ENCODE data around the gene MND1. TPM values are rescaled to one million over a fixed set of nuclear protein-coding genes. Genes with fewer than 3 reads are reported as not detected.

The MND1 gene
- total and polyA plus RNA-seq, 10 donors = 0.76 to 10.9 (median 2.3) TPM

GRCh38 chr4:153345012-153345981 is 809 bp downstream of the MND1 start:
- TF ChIP-seq POLR2A (IDR thresholded peaks at IDR 0.05) (no peak), CTCF (IDR thresholded peaks at IDR 0.05 in 8 of 11, conservative IDR thresholded peaks at IDR 0.05 in 3 of 11) (no peak), POLR2AphosphoS5 (IDR thresholded peaks at IDR 0.05) (no peak)
- H3K4me3 ChIP-seq = peak overlapping the region; percentile 75 to 99 (median 96)
- peak overlapping the region in 5 of 8 donors; percentile 13 to 49 (median 31) for H3K27ac ChIP-seq
- no peaks in the 10 kb centered on the region for H3K27me3 ChIP-seq (replicated peaks in 1 of 7)
- H3K36me3 ChIP-seq = no peaks in the 10 kb centered on the region
- peaks cover 7 to 47% (median 28%) of the 10 kb centered on the region in 6 donors for H3K4me1 ChIP-seq
- intact Hi-C loops (cut with DNase I; ENCODE audit: low total_unique reads) = loop anchor here (2.0 to 10.0 kb wide), 2 partner anchors 232 to 400 kb away; no protein-coding TSS in a partner anchor
- no peaks in the 10 kb centered on the region for H3K9me3 ChIP-seq
- 0 to 2% (median 1%) methylated on average over 38 to 44 of the region's 44 CpGs for WGBS, 5 donors
- peak; percentile 79 for DNase-seq

DNA sequence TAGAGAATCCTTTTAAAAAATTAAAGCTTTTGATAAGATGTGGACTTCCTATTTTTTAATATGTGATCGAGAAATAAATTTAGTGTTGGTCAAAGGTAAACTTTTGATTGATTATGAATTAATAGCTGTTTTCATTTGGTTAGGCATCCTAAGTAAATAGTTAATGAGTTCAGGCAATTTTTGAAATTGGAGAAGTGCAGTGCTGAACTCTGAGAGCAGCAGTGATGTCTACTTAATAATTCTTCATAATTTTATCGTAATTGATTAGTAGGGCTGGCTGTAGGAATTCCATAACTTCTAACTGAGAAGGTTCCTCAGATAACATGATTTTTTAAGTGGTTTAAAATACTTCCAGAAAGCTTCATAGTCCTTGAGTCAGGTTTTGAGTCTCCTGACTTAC is 1.5 kb downstream of the MND1 start:
- Histone ChIP-seq H3K9me3 (no peaks in the 10 kb centered on the region), H3K4me3 (peak overlapping the region in 2 of 8 donors; percentile 94 to 97), H3K27me3 (replicated peaks in 1 of 7) (no peaks in the 10 kb centered on the region), H3K4me1 (peaks cover 7 to 47% (median 28%) of the 10 kb centered on the region in 6 donors), H3K36me3 (no peaks in the 10 kb centered on the region), H3K27ac (peak overlapping the region in 1 of 8 donors; percentile 36)
- WGBS, 5 donors = 53 to 71% (median 63%) methylated on average over 2 of the region's 2 CpGs
- TF ChIP-seq CTCF (IDR thresholded peaks at IDR 0.05 in 8 of 11, conservative IDR thresholded peaks at IDR 0.05 in 3 of 11) (no peak), POLR2A (IDR thresholded peaks at IDR 0.05) (no peak), POLR2AphosphoS5 (IDR thresholded peaks at IDR 0.05) (no peak)
- intact Hi-C loops (cut with DNase I; ENCODE audit: low total_unique reads) = loop anchor here (10.0 kb wide), 1 partner anchor 399 kb away; no protein-coding TSS in a partner anchor
- DNase-seq = no peak

DNA sequence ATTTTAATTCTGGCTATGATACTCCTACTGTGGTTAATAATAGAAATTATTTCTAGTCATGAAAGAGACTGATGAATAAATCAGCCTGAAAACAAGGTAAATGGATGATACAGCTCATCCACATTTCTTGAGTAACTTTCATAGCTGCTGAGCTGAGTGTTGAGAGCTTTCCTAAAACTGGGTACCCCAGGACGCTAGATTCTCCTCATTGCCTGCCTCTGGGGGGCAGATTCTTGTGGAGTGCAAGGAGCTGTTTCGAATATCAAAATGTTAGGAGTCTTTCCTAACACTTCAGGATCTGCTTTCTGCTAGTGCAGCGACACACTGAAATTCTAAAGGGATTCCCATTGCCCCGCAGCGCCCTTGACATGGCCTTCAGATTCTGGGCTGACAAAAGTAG is 2.1 kb downstream of the MND1 start:
- peaks cover 7 to 43% (median 25%) of the 10 kb centered on the region in 6 donors for H3K4me1 ChIP-seq
- TF ChIP-seq CTCF (IDR thresholded peaks at IDR 0.05 in 8 of 11, conservative IDR thresholded peaks at IDR 0.05 in 3 of 11) (no peak), POLR2A (IDR thresholded peaks at IDR 0.05) (no peak)
- intact Hi-C loops (cut with DNase I; ENCODE audit: low total_unique reads) = loop anchor here (10.0 kb wide), 1 partner anchor 398 kb away; no protein-coding TSS in a partner anchor
- H3K36me3 ChIP-seq = no peaks in the 10 kb centered on the region
- DNase-seq = no peak
- no peaks in the 10 kb centered on the region for H3K27me3 ChIP-seq (replicated peaks in 1 of 7)
- H3K4me3 ChIP-seq = no peak overlapping the region
- H3K27ac ChIP-seq = no peak overlapping the region
- WGBS, 5 donors = 79 to 84% (median 82%) methylated on average over 5 of the region's 5 CpGs
- no peaks in the 10 kb centered on the region for H3K9me3 ChIP-seq

DNA sequence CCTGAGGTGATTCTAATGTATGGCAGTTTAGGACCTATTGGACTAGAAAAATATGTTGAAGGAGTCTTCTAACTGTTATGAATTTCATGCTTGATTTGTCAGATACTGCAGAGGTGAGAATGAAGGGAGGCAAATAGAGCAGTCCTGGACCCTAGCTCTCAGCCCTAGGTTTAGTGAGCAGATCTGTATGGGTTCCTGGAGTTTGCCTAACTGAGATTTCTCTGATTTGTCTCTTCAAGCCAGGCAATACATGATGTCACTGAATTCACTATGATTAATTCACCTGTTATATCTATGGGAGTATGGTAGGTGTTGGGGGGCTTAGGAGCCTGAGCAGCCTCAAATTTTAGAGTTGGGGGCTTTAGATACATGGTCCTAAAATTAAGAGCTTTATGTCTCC is 2.6 kb downstream of the MND1 start:
- H3K4me3 ChIP-seq = no peak overlapping the region
- H3K27me3 ChIP-seq (replicated peaks in 1 of 7) = no peaks in the 10 kb centered on the region
- H3K36me3 ChIP-seq = no peaks in the 10 kb centered on the region
- TF ChIP-seq CTCF (IDR thresholded peaks at IDR 0.05 in 8 of 11, conservative IDR thresholded peaks at IDR 0.05 in 3 of 11) (no peak), POLR2A (IDR thresholded peaks at IDR 0.05) (no peak), POLR2AphosphoS5 (IDR thresholded peaks at IDR 0.05) (no peak)
- peaks cover 6 to 37% (median 20%) of the 10 kb centered on the region in 6 donors for H3K4me1 ChIP-seq
- intact Hi-C loops (cut with DNase I; ENCODE audit: low total_unique reads) = loop anchor here (10.0 kb wide), 1 partner anchor 398 kb away; no protein-coding TSS in a partner anchor
- H3K27ac ChIP-seq = no peak overlapping the region
- H3K9me3 ChIP-seq = no peaks in the 10 kb centered on the region
- DNase-seq = no peak
